Measurements from ENCODE around the gene ZSWIM8.

- TF ChIP-seq EP300 (IDR thresholded peaks at IDR 0.05; ENCODE audit: borderline replicate concordance): no peak
- TF ChIP-seq REST (IDR thresholded peaks at IDR 0.05; ENCODE audit: low read depth): no peak
- TF ChIP-seq TAF1 (IDR thresholded peaks at IDR 0.05; ENCODE audit: low read depth): no peak
- TF ChIP-seq NFIC (IDR thresholded peaks at IDR 0.05): no peak
- no peak for TF ChIP-seq EGR1 (IDR thresholded peaks at IDR 0.05)
- no peak for TF ChIP-seq TCF12 (IDR thresholded peaks at IDR 0.05; ENCODE audit: low read depth)
- TF ChIP-seq MAX (IDR thresholded peaks at IDR 0.05): no peak
- TF ChIP-seq CEBPB (IDR thresholded peaks at IDR 0.05): no peak
These were observed 23.8 kb downstream of the ZSWIM8 start for GRCh38 chr10:73809061-73809818.
